Fibroblast of pulmonary artery (primary cell): ENCODE data around the gene TOR4A.

ENCODE experiments used
- DNase-seq: peaks from one replicate; pipeline ENCODE4 v3.0.0-alpha.2; 2010; ENCODE audit warnings: low read depth
- H3K4me3 ChIP-seq: replicated peaks from 2 replicates; pipeline ENCODE4 v1.5.1; 2011; ENCODE audit warnings: low read depth, mild to moderate bottlenecking, control low read depth, low read length, moderate library complexity
- TF ChIP-seq, protein P1 (sequence below): IDR thresholded peaks from 2 replicates; pipeline ENCODE4 v1.5.1; 2011; ENCODE audit warnings: mild to moderate bottlenecking, control low read depth, low read length, inconsistent platforms; ENCODE audit errors: missing control alignments

TOR4A gene

GRCh38 chr9:137313326-137313936 is 35.9 kb downstream of the TOR4A start:
- TF ChIP-seq, protein P1, sequence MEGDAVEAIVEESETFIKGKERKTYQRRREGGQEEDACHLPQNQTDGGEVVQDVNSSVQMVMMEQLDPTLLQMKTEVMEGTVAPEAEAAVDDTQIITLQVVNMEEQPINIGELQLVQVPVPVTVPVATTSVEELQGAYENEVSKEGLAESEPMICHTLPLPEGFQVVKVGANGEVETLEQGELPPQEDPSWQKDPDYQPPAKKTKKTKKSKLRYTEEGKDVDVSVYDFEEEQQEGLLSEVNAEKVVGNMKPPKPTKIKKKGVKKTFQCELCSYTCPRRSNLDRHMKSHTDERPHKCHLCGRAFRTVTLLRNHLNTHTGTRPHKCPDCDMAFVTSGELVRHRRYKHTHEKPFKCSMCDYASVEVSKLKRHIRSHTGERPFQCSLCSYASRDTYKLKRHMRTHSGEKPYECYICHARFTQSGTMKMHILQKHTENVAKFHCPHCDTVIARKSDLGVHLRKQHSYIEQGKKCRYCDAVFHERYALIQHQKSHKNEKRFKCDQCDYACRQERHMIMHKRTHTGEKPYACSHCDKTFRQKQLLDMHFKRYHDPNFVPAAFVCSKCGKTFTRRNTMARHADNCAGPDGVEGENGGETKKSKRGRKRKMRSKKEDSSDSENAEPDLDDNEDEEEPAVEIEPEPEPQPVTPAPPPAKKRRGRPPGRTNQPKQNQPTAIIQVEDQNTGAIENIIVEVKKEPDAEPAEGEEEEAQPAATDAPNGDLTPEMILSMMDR = no peak
- H3K4me3 ChIP-seq = no peak overlapping the region

GRCh38 chr9:137313956-137314560 is 36.5 kb downstream of the TOR4A start:
- TF ChIP-seq, protein P1 = no peak
- H3K4me3 ChIP-seq = no peak overlapping the region

More at GRCh38 chr9:137313326-137313936, 35.9 kb downstream of the TOR4A start:
- no peak for DNase-seq

GRCh38 chr9:137314561-137315560 is 37.3 kb downstream of the TOR4A start:
- no peak for DNase-seq
- TF ChIP-seq, protein P1 = no peak
- H3K4me3 ChIP-seq = no peak overlapping the region

More at GRCh38 chr9:137313956-137314560, 36.5 kb downstream of the TOR4A start:
- no peak for DNase-seq

GRCh38 chr9:137315581-137316011 is 38.1 kb downstream of the TOR4A start:
- TF ChIP-seq, protein P1 = no peak
- no peak for DNase-seq
- H3K4me3 ChIP-seq = no peak overlapping the region

DNA sequence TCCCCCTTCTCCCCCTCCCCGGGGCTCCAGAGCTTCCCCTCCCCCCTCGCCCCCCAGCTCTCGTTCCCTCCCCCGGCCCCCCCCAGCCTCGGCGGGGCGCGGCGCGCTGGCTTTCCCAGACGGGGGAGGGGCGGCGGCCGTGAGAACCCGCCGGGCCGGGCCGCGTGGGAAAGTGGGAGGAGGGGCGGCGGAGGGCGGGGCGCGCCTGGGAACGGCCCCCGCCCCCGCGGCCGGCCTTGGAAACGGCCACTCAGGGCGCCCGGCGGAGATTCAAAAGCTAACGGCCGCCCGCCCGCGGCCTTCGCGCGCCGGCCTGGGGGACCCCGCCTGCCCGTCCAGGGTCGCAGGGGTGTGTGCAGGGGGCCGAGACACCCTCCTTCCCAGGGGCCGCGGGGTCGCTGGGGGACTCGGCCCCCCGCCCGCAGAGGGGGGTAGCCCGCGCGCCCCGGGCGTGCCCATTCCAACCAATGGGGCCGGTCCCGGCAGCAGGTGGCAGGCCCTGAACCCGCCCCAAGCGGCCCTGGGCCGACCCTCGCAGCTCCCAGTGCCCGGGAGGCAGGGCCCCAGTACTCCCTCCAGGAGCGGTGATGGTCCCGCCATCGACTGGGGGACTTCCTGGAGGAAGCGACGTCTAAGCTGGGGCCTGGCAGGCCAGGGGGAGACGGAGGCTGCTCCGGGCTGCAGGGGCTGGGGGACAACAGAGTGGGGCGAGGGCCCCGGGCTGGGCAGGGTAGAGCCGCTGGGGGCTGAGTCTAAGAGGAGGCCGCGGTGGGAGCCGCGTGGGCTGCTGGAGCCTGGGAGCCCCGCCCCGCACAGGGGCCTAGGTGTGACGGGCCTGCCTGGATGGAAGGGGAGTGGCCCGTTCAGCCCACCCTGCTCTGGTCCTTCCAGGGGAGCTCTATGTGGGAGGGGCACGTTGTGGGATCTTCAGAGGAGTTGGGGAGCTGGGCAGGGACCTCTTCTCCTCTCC is 38.8 kb downstream of the TOR4A start:
- H3K4me3 ChIP-seq = no peak overlapping the region
- peak; percentile 45 for DNase-seq
- TF ChIP-seq, protein P1 = no peak
